ENCODE measurements around the gene IPO9.
A peak's percentile ranks its signal among the peaks of the same experiment; 100 is the strongest.

DNA sequence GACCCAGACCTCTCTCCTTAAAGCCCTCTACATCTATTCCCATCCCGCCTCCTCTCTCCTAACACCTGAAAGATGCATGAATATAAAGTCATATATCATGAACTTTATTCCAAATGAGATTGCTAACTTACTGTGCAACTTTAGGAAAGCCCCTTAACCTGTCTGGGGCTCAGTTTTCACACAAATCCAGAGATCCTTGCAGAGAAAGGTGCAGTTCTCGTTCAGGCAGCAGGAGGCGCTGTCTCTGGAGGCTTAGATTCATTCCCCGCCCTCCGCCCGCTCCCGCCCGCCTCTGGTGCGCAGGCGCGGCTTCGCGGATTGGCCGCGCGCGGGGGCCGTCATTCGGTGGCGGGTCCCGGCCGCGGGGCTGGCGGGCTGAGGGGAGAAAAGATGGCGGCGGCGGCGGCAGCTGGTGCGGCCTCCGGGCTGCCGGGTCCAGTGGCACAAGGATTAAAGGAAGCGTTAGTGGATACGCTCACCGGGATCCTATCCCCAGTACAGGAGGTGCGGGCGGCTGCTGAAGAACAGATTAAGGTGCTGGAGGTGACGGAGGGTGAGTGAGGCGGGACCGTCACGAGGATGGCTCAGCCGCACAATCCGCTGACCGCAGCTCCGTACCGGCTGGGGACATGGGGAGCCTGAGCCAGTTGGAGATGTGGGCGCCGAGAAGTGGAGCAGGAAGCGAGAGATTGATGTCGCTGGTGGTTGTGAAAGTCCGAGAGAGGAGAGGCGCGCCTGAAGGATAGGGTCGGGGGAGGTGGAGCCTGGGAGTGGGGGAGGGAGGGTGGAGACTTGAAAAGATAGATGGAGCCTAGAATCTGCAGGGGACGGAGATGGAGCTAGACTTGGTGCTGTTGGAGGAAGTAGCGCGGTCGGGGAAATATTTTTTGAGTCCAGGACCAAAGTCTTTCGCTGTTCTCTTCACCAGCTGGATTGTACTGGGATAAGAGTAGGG, at the start of gene IPO9:
- TF ChIP-seq, protein P1, sequence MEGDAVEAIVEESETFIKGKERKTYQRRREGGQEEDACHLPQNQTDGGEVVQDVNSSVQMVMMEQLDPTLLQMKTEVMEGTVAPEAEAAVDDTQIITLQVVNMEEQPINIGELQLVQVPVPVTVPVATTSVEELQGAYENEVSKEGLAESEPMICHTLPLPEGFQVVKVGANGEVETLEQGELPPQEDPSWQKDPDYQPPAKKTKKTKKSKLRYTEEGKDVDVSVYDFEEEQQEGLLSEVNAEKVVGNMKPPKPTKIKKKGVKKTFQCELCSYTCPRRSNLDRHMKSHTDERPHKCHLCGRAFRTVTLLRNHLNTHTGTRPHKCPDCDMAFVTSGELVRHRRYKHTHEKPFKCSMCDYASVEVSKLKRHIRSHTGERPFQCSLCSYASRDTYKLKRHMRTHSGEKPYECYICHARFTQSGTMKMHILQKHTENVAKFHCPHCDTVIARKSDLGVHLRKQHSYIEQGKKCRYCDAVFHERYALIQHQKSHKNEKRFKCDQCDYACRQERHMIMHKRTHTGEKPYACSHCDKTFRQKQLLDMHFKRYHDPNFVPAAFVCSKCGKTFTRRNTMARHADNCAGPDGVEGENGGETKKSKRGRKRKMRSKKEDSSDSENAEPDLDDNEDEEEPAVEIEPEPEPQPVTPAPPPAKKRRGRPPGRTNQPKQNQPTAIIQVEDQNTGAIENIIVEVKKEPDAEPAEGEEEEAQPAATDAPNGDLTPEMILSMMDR (IDR thresholded peaks at IDR 0.05; ENCODE audit: insufficient read depth, low read depth, low read length), result peak; percentile 87
- TF ChIP-seq EZH2 (IDR thresholded peaks at IDR 0.05; ENCODE audit: insufficient read depth, low read length), result no peak

Data from astrocyte (in vitro differentiated cells and primary cell).